Measurements from ENCODE around the gene ACOD1.

Gene ACOD1

GRCh38 chr13:76965759-76966421 lies 17.6 kb downstream of the ACOD1 start:
- no peak overlapping the region; the same call in 1 of the 2 replicates for H3K27ac ChIP-seq
- no peak for TF ChIP-seq CTCF (conservative IDR thresholded peaks at IDR 0.05)
- no peak for TF ChIP-seq ZFX (IDR thresholded peaks at IDR 0.05)

GRCh38 chr13:76967031-76967430 lies 18.7 kb downstream of the ACOD1 start:
- TF ChIP-seq ZFX (IDR thresholded peaks at IDR 0.05) (no peak), CTCF (conservative IDR thresholded peaks at IDR 0.05) (no peak)
- no peak overlapping the region for H3K27ac ChIP-seq

GRCh38 chr13:76968041-76968440 lies 19.7 kb downstream of the ACOD1 start:
- TF ChIP-seq CTCF (conservative IDR thresholded peaks at IDR 0.05) (no peak), ZFX (IDR thresholded peaks at IDR 0.05) (no peak)
- no peak overlapping the region for H3K27ac ChIP-seq

- H3K27ac ChIP-seq = no peak overlapping the region
Observed at GRCh38 chr13:76969488-76970365, 21.4 kb downstream of the ACOD1 start.

GRCh38 chr13:76971215-76971614 lies 22.9 kb downstream of the ACOD1 start:
- H3K27ac ChIP-seq = no peak overlapping the region
- TF ChIP-seq CTCF (conservative IDR thresholded peaks at IDR 0.05) (no peak), ZFX (IDR thresholded peaks at IDR 0.05) (no peak)

More at GRCh38 chr13:76969488-76970365, 21.4 kb downstream of the ACOD1 start:
- TF ChIP-seq CTCF (conservative IDR thresholded peaks at IDR 0.05) (no peak), ZFX (IDR thresholded peaks at IDR 0.05) (no peak)

- no peak overlapping the region for H3K27ac ChIP-seq
- TF ChIP-seq CTCF (conservative IDR thresholded peaks at IDR 0.05) (no peak), ZFX (IDR thresholded peaks at IDR 0.05) (no peak)
Observed at GRCh38 chr13:76971851-76972829, 23.8 kb downstream of the ACOD1 start.
